Lung (tissue), 12 donors: ENCODE measurements around the gene SLC25A48. TPM values are rescaled to one million over a fixed set of nuclear protein-coding genes. Genes with fewer than 3 reads are reported as not detected.

Experiments used
- ATAC-seq: fragments of 200-7000 bp; cut with Tn5 transposase; one replicate; pipeline ENCODE4 v1.9.1; 2020; ENCODE audit warnings: moderate number of reproducible peaks; ENCODE audit not compliant: insufficient read depth, low FRiP score
- DNase-seq, 3 donors: peaks; one replicate each; pipeline ENCODE4 v3.0.0-alpha.2; 2013 to 2017
- H3K27ac ChIP-seq, 2 donors: one replicate each; pipeline ENCODE4 v1.5.1; 2013; ENCODE audit warnings: mild to moderate bottlenecking in 2 of 2, moderate library complexity in 2 of 2, control low read depth in 1 of 2, inconsistent platforms in 1 of 2, low read depth in 1 of 2, low read length in 1 of 2
- H3K27me3 ChIP-seq, 3 donors: one replicate each; pipeline ENCODE4 v1.5.1; 2013; ENCODE audit warnings: low read length in 2 of 3; ENCODE audit not compliant: control insufficient read depth in 3 of 3, insufficient read depth in 3 of 3
- H3K36me3 ChIP-seq, 4 donors: one replicate each; pipeline ENCODE4 v1.5.1; 2013; ENCODE audit warnings: low read length in 4 of 4, mild to moderate bottlenecking in 1 of 4, moderate library complexity in 1 of 4; ENCODE audit not compliant: control insufficient read depth in 4 of 4, insufficient read depth in 4 of 4
- H3K4me1 ChIP-seq, 5 donors: one replicate each; pipeline ENCODE4 v1.5.1; 2013; ENCODE audit warnings: low read length in 5 of 5, mild to moderate bottlenecking in 2 of 5, moderate library complexity in 1 of 5; ENCODE audit not compliant: control insufficient read depth in 5 of 5, insufficient read depth in 5 of 5
- H3K4me3 ChIP-seq: one replicate; pipeline ENCODE4 v1.5.1; 2013; ENCODE audit warnings: mild to moderate bottlenecking, control low read depth, moderate library complexity
- H3K9ac ChIP-seq, 2 donors: one replicate each; pipeline ENCODE4 v1.5.1; 2013; ENCODE audit warnings: low read length in 2 of 2, control low read depth in 1 of 2; ENCODE audit not compliant: insufficient read depth in 1 of 2
- H3K9me3 ChIP-seq, 4 donors: one replicate each; pipeline ENCODE4 v1.5.1; 2013; ENCODE audit warnings: low read length in 3 of 4, mild to moderate bottlenecking in 1 of 4, moderate library complexity in 1 of 4; ENCODE audit not compliant: control insufficient read depth in 4 of 4, insufficient read depth in 3 of 4
- WGBS, 2 donors: extraction: QIAGEN DNeasy Blood & Tissue Kit; methylation state at CpG; one replicate each; pipeline ENCODE4 v1.1.7; 2013; 5-methylcytosine and 5-hydroxymethylcytosine counted together
- polyA plus RNA-seq, 2 donors: library from polyadenylated mRNA; stranded (reverse); fragments of 200-250 nt; gene quantifications; one replicate each; pipeline ENCODE4 v1.2.1, GENCODE V29; 2013
- total RNA-seq, 2 donors: library from RNA; depleted of rRNA in 1 of 2; stranded (reverse); fragments of >200 nt in 1 of 2; gene quantifications; one replicate each; pipeline ENCODE4 v1.2.1, GENCODE V29; 2014 to 2021
- TF ChIP-seq, protein P1 (sequence below): IDR thresholded peaks from 2 replicates; pipeline ENCODE4 v1.5.1; 2012; ENCODE audit warnings: mild to moderate bottlenecking; ENCODE audit errors: control extremely low read depth, extremely low read depth
- donor health status: control.
- donor health status: control.
- donor health status: Bipolar disorder and iron deficiency.
- donor health status: healthy.
- donor health status: DM: yes; HTN: yes; CAD: no.

The SLC25A48 gene
- total and polyA plus RNA-seq, 4 donors: not detected

GRCh38 chr5:135864503-135865435, 30.3 kb downstream of the SLC25A48 start:
- ATAC-seq (no peak), DNase-seq (no peak)
- 69 to 75% methylated on average over 3 of the region's 3 CpGs for WGBS, 2 donors
- H3K27me3 ChIP-seq: peaks cover 0 to 5% (median 0%) of the 10 kb centered on the region in 3 donors
- no peak overlapping the region for H3K9ac ChIP-seq
- peaks cover 0 to 6% (median 0%) of the 10 kb centered on the region in 5 donors for H3K4me1 ChIP-seq
- TF ChIP-seq, protein P1, sequence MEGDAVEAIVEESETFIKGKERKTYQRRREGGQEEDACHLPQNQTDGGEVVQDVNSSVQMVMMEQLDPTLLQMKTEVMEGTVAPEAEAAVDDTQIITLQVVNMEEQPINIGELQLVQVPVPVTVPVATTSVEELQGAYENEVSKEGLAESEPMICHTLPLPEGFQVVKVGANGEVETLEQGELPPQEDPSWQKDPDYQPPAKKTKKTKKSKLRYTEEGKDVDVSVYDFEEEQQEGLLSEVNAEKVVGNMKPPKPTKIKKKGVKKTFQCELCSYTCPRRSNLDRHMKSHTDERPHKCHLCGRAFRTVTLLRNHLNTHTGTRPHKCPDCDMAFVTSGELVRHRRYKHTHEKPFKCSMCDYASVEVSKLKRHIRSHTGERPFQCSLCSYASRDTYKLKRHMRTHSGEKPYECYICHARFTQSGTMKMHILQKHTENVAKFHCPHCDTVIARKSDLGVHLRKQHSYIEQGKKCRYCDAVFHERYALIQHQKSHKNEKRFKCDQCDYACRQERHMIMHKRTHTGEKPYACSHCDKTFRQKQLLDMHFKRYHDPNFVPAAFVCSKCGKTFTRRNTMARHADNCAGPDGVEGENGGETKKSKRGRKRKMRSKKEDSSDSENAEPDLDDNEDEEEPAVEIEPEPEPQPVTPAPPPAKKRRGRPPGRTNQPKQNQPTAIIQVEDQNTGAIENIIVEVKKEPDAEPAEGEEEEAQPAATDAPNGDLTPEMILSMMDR: no peak
- peak overlapping the region in 1 of 2 donors; percentile 63 for H3K27ac ChIP-seq
- no peak overlapping the region for H3K4me3 ChIP-seq
- no peaks in the 10 kb centered on the region for H3K36me3 ChIP-seq
- H3K9me3 ChIP-seq: peaks cover 0 to 2% (median 0%) of the 10 kb centered on the region in 4 donors

GRCh38 chr5:135866016-135866415, 31.6 kb downstream of the SLC25A48 start:
- Histone ChIP-seq H3K27ac (no peak overlapping the region), H3K4me1 (peaks cover 0 to 6% (median 0%) of the 10 kb centered on the region in 5 donors), H3K27me3 (peaks cover 0 to 5% (median 0%) of the 10 kb centered on the region in 3 donors), H3K9me3 (peaks cover 0 to 2% (median 0%) of the 10 kb centered on the region in 4 donors), H3K36me3 (no peaks in the 10 kb centered on the region), H3K4me3 (no peak overlapping the region), H3K9ac (no peak overlapping the region)
- ATAC-seq (no peak), DNase-seq (no peak)
- TF ChIP-seq, protein P1: no peak
- 83 to 92% methylated on average over 2 of the region's 2 CpGs for WGBS, 2 donors

DNA sequence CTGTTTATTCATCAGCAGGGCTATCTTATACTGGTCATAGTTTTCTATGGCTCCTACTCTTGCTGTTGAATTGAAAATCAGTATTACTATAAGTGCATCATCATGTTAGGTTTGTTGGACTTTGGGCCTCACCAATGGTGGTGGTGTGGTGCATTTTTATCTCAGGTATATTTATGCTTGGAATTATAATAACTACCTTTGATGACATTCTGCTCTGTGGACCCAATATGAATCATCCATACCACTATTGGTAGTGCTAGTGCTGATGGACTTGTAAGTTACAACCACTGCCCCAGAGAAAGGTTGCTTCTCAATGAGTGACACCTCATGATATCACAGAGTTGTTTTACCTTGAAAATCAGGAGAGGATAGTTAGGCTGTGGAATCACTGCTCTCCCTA, 33.1 kb downstream of the SLC25A48 start:
- H3K4me3 ChIP-seq: no peak overlapping the region
- H3K27me3 ChIP-seq: peaks cover 0 to 5% (median 0%) of the 10 kb centered on the region in 3 donors
- H3K4me1 ChIP-seq: peaks cover 0 to 6% (median 0%) of the 10 kb centered on the region in 5 donors
- no peak overlapping the region for H3K27ac ChIP-seq
- ATAC-seq (no peak), DNase-seq (no peak)
- no peaks in the 10 kb centered on the region for H3K36me3 ChIP-seq
- peaks cover 0 to 2% (median 0%) of the 10 kb centered on the region in 4 donors for H3K9me3 ChIP-seq
- no peak overlapping the region for H3K9ac ChIP-seq
- TF ChIP-seq, protein P1: no peak
